Measurements from ENCODE around the gene CCBE1.
"Not testable (repeated sequence)": the region's sequence is repeated elsewhere in the genome, so short reads cannot be mapped to it uniquely, and the experiment has no call there.

CCBE1 gene

GRCh38 chr18:59549503-59550173 lies 147.6 kb downstream of the CCBE1 start:
- no peak for ATAC-seq
- Mint-ChIP-seq H3K4me1 (no peaks in the 10 kb centered on the region), H3K27me3 (peaks cover 18% of the 10 kb centered on the region), H3K9me3 (no peaks in the 10 kb centered on the region), H3K4me3 (no peak overlapping the region), H3K27ac (no peak overlapping the region)
- DNase-seq, result no peak

DNA sequence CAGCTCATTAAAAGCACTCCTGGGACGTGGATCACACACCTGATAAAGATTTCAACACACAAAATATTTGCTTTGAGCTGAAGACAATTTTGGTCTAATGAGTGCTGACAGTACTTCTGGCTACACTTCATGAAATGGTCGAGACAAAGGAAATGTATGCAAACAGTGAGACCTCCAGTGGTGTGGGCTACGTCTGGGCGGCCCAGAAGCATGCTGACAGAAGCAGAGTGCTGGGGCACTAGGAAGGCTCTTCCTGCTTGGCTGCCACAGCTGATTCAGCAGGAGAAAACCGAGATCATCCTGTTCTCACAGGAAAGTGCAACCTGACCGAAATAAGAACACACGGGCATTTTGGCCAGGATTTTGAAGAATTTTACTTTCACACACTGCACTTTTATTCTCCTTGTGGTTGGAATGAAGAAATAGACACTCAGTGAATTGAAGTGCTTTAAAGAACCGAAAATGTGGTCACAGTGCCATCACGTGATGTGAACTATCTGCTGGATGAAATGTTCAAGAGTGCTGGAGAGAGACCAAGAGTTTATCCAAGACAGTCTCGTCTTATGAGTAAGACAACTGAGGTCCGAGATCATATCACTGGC lies 149.5 kb downstream of the CCBE1 start:
- Mint-ChIP-seq H3K4me1 (no peaks in the 10 kb centered on the region), H3K27ac (peak overlapping the region in 1 of 2 donors; percentile 54), H3K4me3 (no peak overlapping the region), H3K9me3 (no peaks in the 10 kb centered on the region), H3K27me3 (peaks cover 18% of the 10 kb centered on the region)
- DNase-seq, result no peak
- no peak for ATAC-seq

- H3K9me3 Mint-ChIP-seq, result no peaks in the 10 kb centered on the region
- peak; percentile 67 for ATAC-seq
These were observed 151.0 kb downstream of the CCBE1 start for GRCh38 chr18:59546188-59546587.

DNA sequence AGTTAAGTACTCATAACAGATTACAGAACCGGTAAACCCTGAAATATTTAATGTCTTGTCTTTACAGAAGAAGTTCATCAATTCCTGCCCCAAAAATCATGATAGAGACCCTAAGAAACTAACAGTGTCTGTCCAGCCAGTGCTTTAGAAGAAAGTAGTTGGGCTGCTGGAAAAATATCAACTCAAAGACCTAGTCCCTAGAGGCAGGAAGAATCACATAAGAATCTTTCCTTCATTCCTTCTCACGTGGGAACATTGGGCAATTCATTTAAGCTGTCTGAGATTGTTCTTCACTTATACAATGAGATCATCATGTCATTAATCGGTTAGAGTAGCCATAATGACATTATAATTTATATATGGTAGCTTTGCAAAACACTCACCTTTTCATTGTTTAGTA lies 156.4 kb downstream of the CCBE1 start:
- DNase-seq (no peak), ATAC-seq (no peak)
- Mint-ChIP-seq H3K9me3 (no peaks in the 10 kb centered on the region), H3K27me3 (peaks cover 8% of the 10 kb centered on the region), H3K4me3 (no peak overlapping the region), H3K27ac (no peak overlapping the region), H3K4me1 (no peaks in the 10 kb centered on the region)

More at GRCh38 chr18:59546188-59546587, 151.0 kb downstream of the CCBE1 start:
- peaks cover 25% of the 10 kb centered on the region for H3K27me3 Mint-ChIP-seq
- no peaks in the 10 kb centered on the region for H3K4me1 Mint-ChIP-seq
- H3K27ac Mint-ChIP-seq, result no peak overlapping the region
- DNase-seq, result no peak
- no peak overlapping the region for H3K4me3 Mint-ChIP-seq

- H3K27me3 Mint-ChIP-seq, result peaks cover 8% of the 10 kb centered on the region
- DNase-seq, result no peak
These were observed 156.9 kb downstream of the CCBE1 start for GRCh38 chr18:59540346-59540745.

DNA sequence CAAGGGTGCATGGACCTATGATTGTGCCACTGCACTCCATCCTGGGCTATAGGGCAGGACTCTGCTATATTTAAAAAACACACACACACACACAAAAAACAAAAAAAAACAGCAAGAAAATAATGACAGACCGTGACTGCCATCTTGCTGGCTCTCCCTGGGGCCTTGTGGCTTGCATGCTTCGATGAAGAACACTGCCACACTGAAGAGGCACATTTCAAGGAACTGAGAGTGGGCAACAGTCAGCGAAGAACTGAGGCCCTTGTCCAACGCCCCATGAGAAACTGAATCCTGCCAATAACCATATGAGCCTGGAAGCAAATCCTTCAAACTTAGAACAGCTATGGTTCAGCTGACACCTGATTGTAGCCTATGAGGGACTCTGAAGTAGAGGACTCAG lies 158.1 kb downstream of the CCBE1 start:
- no peaks in the 10 kb centered on the region for H3K4me1 Mint-ChIP-seq
- DNase-seq (no peak), ATAC-seq (no peak)
- H3K4me3 Mint-ChIP-seq, result no peak overlapping the region
- no peaks in the 10 kb centered on the region for H3K9me3 Mint-ChIP-seq
- H3K27me3 Mint-ChIP-seq, result peaks cover 8% of the 10 kb centered on the region
- no peak overlapping the region for H3K27ac Mint-ChIP-seq

More at GRCh38 chr18:59540346-59540745, 156.9 kb downstream of the CCBE1 start:
- H3K27ac Mint-ChIP-seq, result no peak overlapping the region
- H3K9me3 Mint-ChIP-seq, result no peaks in the 10 kb centered on the region
- ATAC-seq, result no peak
- H3K4me3 Mint-ChIP-seq, result no peak overlapping the region
- H3K4me1 Mint-ChIP-seq, result no peaks in the 10 kb centered on the region

DNA sequence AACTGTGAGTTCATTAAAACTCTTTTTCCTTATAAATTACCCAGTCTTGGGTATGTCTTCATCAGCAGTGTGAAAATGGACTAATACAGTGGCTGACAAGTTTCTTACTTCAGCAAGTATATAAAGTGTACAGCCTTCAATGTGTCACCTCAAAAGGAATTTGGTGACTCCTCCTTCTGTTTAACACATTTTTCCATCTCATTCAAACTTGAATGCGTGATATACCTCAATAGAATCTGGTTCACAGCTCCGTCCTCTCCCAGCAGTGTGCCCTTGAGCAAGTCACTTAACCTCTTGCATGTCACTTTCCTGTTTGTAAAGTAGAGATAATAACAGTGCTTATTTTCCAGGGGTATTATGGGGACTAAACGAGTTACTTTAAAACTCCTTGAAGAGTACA lies 159.6 kb downstream of the CCBE1 start:
- no peaks in the 10 kb centered on the region for H3K9me3 Mint-ChIP-seq

DNA sequence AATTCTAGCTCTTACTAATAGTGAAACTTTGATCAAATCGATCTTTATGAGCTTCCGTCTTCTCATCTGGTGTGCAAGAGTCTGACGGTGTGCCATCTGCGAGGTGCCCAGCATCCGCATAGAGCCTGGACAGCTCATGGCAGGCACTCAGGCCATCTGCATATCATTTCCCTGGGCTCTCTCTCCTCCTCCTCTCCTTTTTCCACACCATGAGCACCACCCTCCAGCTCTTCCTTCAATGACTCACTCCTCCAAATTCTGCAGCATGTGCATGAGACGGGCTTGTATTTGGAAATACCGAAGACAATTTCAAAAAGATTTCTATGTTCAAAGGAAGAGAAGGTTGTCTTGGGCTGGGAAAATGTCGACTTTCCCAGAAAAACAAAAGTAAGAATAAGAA lies 161.1 kb downstream of the CCBE1 start:
- H3K27me3 Mint-ChIP-seq, result peaks cover 1% of the 10 kb centered on the region
- no peaks in the 10 kb centered on the region for H3K9me3 Mint-ChIP-seq
- no peak for DNase-seq
- H3K4me1 Mint-ChIP-seq, result no peaks in the 10 kb centered on the region
- H3K4me3 Mint-ChIP-seq, result no peak overlapping the region
- H3K27ac Mint-ChIP-seq, result no peak overlapping the region
- ATAC-seq, result no peak

More for the DNA sequence above, 159.6 kb downstream of the CCBE1 start:
- DNase-seq (no peak), ATAC-seq (no peak)
- Mint-ChIP-seq H3K4me3 (no peak overlapping the region), H3K4me1 (no peaks in the 10 kb centered on the region), H3K27me3 (peaks cover 8% of the 10 kb centered on the region), H3K27ac (no peak overlapping the region)

DNA sequence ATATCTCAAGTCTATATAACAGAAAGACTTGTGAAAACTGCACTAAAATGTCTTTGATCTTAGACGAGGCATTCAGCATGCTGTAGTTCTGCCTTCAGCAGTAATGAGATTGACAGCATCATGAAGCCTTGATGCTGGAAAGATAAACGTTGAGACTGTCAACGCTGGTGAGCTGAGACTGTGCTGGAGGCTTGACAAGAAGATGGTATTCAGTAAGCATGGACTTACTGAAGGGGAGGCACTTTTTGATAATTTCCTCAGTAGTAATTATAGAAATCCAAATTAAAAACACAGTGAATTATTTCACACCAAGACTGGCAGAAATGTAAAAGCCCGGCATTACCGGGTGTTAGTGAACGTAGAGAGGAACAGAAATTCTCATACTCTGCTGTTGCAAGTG lies 162.2 kb downstream of the CCBE1 start:
- no peak overlapping the region for H3K27ac Mint-ChIP-seq
- DNase-seq, result no peak
- H3K4me1 Mint-ChIP-seq, result no peaks in the 10 kb centered on the region
- no peaks in the 10 kb centered on the region for H3K9me3 Mint-ChIP-seq
- no peak for ATAC-seq
- no peak overlapping the region for H3K4me3 Mint-ChIP-seq
- H3K27me3 Mint-ChIP-seq, result no peaks in the 10 kb centered on the region

- DNase-seq, result no peak
- Mint-ChIP-seq H3K4me3 (no peak overlapping the region), H3K27ac (no peak overlapping the region), H3K4me1 (no peaks in the 10 kb centered on the region), H3K9me3 (peaks cover 7% of the 10 kb centered on the region in 2 donors), H3K27me3 (no peaks in the 10 kb centered on the region)
- no peak for ATAC-seq
These were observed 168.4 kb downstream of the CCBE1 start for GRCh38 chr18:59528866-59529265.

GRCh38 chr18:59520562-59521355 lies 176.5 kb downstream of the CCBE1 start:
- H3K27me3 Mint-ChIP-seq, result no peaks in the 10 kb centered on the region
- no peak overlapping the region for H3K4me3 Mint-ChIP-seq
- DNase-seq (no peak), ATAC-seq (no peak)
- H3K27ac Mint-ChIP-seq, result no peak overlapping the region
- H3K9me3 Mint-ChIP-seq, result peaks cover 0 to 5% of the 10 kb centered on the region in 2 donors
- H3K4me1 Mint-ChIP-seq, result no peaks in the 10 kb centered on the region

GRCh38 chr18:59518705-59519104 lies 178.5 kb downstream of the CCBE1 start:
- peaks cover 12% of the 10 kb centered on the region for H3K27me3 Mint-ChIP-seq
- DNase-seq (no peak), ATAC-seq (no peak)
- H3K4me1 Mint-ChIP-seq, result no peaks in the 10 kb centered on the region
- no peaks in the 10 kb centered on the region for H3K9me3 Mint-ChIP-seq
- no peak overlapping the region for H3K27ac Mint-ChIP-seq
- no peak overlapping the region for H3K4me3 Mint-ChIP-seq

DNA sequence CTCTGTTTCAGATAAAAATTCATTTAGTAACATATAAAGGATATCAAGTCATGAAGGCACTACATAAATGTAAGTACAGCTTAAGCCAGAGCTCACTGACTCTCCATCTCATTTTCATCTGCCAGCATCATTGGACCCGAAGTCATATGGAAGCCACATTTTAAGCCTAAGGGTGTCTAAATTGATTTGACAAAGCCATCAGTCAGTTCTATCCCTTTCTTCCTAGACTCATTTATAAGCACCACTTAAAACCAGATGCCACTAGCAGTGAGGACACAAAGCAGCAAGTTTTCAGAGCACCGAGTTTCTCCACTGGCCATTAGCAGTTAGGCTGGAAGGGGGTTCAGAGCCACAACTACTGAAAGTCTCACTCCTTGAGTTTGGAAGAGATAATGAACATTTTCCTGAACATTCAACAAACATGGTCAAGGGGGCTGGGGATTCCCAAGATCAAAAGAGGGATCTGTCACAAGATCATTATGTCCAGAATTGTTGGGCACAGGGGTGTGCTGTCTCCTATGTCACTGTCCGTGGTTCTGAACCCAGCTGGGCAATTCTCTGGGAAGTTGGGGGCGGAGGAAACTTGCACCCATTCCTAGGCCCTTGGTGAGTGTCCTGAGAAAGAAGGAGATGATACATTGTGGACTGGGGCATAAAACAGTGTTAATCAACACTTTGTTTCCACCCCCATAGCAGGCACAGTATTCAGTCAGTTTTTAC lies 179.6 kb downstream of the CCBE1 start:
- no peak for ATAC-seq
- Mint-ChIP-seq H3K9me3 (no peaks in the 10 kb centered on the region), H3K4me3 (no peak overlapping the region), H3K4me1 (no peaks in the 10 kb centered on the region), H3K27me3 (peaks cover 23% of the 10 kb centered on the region), H3K27ac (no peak overlapping the region)
- no peak for DNase-seq

- H3K27ac Mint-ChIP-seq, result peak overlapping the region in 1 of 2 donors; percentile 12
- DNase-seq (no peak), ATAC-seq (no peak)
- H3K9me3 Mint-ChIP-seq, result no peaks in the 10 kb centered on the region
- H3K4me3 Mint-ChIP-seq, result no peak overlapping the region
- no peaks in the 10 kb centered on the region for H3K4me1 Mint-ChIP-seq
- H3K27me3 Mint-ChIP-seq, result peaks cover 33% of the 10 kb centered on the region
These were observed 180.7 kb downstream of the CCBE1 start for GRCh38 chr18:59516356-59517155.

- not testable (repeated sequence) for H3K27ac Mint-ChIP-seq
These were observed 181.3 kb downstream of the CCBE1 start for GRCh38 chr18:59515956-59516355.

More at GRCh38 chr18:59515956-59516355, 181.3 kb downstream of the CCBE1 start:
- not testable (repeated sequence) for H3K9me3 Mint-ChIP-seq, H3K4me1 Mint-ChIP-seq, H3K4me3 Mint-ChIP-seq, DNase-seq, ATAC-seq
- peaks cover 39% of the 10 kb centered on the region for H3K27me3 Mint-ChIP-seq

All from stimulated activated naive CD8-positive, alpha-beta T cell treated with anti-CD3 and anti-CD28 coated beads, Interleukin-15, amount 100 ng/mL, for 72 hours (primary cell).